HUES48 (cell line): Measurements from ENCODE around the gene S1PR4.

ENCODE experiments used
- H3K27ac ChIP-seq: one replicate; pipeline ENCODE4 v1.7.0; 2013; ENCODE audit warnings: low read depth, low read length, inconsistent platforms
- H3K27me3 ChIP-seq: 2 replicates; pipeline ENCODE4 v1.6.1; 2013; ENCODE audit warnings: mild to moderate bottlenecking, low read length; ENCODE audit not compliant: control insufficient read depth, insufficient read depth
- H3K36me3 ChIP-seq: 2 replicates; pipeline ENCODE4 v1.6.1; 2013; ENCODE audit warnings: low read length; ENCODE audit not compliant: control insufficient read depth, insufficient read depth
- H3K4me1 ChIP-seq: 2 replicates; pipeline ENCODE4 v1.6.1; 2013; ENCODE audit warnings: mild to moderate bottlenecking, low read length; ENCODE audit not compliant: control insufficient read depth, insufficient read depth
- H3K4me3 ChIP-seq: 2 replicates; pipeline ENCODE4 v1.5.1; 2013; ENCODE audit warnings: mild to moderate bottlenecking, low read depth, low read length
- H3K9ac ChIP-seq: 2 replicates; pipeline ENCODE4 v1.6.1; 2013; ENCODE audit warnings: mild to moderate bottlenecking, low read depth, low read length, moderate library complexity
- H3K9me3 ChIP-seq: 2 replicates; pipeline ENCODE4 v1.6.1; 2013; ENCODE audit warnings: low read length; ENCODE audit not compliant: control insufficient read depth, insufficient read depth

Gene S1PR4

GRCh38 chr19:3227054-3227626 is 48.6 kb downstream of the S1PR4 start:
- Histone ChIP-seq H3K27ac (no peak overlapping the region), H3K36me3 (no peaks in the 10 kb centered on the region), H3K9me3 (no peaks in the 10 kb centered on the region), H3K9ac (no peak overlapping the region), H3K27me3 (0 out of 2 replicates have a peak, but pooled peaks cover 9% of the 10 kb centered on the region), H3K4me1 (peaks cover 6% of the 10 kb centered on the region), H3K4me3 (no peak overlapping the region)

- Histone ChIP-seq H3K4me3 (no peak overlapping the region), H3K27ac (no peak overlapping the region), H3K4me1 (peaks cover 6% of the 10 kb centered on the region), H3K27me3 (0 out of 2 replicates have a peak, but pooled peaks cover 9% of the 10 kb centered on the region), H3K9ac (no peak overlapping the region), H3K36me3 (no peaks in the 10 kb centered on the region), H3K9me3 (no peaks in the 10 kb centered on the region)
These were observed 50.8 kb downstream of the S1PR4 start for GRCh38 chr19:3229346-3229743.
